ENCODE data around the gene CCDC174.

The CCDC174 gene

DNA sequence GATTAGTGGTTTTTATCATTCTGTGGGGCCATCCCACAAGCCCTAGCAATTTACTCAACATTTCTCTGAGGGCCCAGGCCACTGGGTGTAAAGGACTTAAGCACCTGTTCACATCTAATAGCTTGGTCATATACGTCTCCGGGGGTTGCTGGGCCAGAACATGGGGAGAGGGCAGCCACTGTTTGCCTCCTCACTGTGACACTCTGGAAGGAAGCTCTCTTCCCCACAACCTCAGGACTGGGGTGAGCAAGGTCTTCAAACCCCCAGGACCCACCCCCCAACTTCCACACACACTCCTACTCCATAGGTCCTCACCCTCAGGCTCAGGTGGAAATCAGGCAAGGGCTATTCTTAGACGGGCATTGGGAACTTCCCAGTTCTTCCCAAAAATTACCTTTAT lies 52.2 kb downstream of the CCDC174 start:
- no peak for DNase-seq

- no peak for DNase-seq
Measured at GRCh38 chr3:14706096-14706495, 54.5 kb downstream of the CCDC174 start.

DNA sequence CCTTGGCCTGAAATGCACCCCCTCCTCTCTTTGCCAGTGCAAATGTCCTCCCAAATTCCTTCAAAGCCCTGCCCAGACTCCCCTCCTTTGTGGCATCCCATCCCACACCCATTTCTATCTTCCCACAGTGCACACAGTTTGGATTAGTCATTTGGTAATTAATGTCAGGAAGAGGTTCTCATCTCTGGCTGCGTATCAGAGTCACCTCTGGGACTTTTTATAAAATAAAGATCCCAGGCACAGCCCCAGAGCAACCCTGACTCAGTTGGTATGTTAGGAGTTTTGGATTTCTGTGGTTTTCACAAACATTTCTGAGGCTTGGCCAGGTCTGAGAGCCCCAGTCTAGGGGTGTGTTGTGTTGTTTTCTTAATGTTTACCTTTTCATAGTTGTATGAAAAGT lies 65.0 kb downstream of the CCDC174 start:
- DNase-seq, result no peak

DNA sequence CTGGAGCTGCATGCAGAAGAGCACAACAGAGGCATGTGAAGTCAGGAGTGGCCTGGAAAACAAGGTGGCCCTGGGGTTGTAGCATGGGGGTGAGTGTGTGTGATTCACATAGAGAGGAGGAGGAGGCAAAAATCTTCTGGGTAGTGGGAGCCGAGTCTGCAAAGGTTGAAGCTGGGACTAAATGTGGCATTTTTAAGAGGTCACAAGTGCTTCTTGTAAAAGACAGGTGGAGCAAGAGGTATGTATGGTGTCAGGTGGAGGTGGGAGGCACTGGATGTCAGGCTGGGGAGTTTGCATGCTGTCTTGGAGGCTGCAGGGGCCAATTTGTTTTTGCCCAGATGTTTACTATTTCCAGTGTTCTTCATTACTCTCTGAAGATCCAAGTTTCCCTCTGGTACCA lies 65.7 kb downstream of the CCDC174 start:
- no peak for DNase-seq

- no peak for DNase-seq
Measured at GRCh38 chr3:14718539-14718938, 67.0 kb downstream of the CCDC174 start.

GRCh38 chr3:14719006-14719405 lies 67.4 kb downstream of the CCDC174 start:
- DNase-seq, result no peak

DNA sequence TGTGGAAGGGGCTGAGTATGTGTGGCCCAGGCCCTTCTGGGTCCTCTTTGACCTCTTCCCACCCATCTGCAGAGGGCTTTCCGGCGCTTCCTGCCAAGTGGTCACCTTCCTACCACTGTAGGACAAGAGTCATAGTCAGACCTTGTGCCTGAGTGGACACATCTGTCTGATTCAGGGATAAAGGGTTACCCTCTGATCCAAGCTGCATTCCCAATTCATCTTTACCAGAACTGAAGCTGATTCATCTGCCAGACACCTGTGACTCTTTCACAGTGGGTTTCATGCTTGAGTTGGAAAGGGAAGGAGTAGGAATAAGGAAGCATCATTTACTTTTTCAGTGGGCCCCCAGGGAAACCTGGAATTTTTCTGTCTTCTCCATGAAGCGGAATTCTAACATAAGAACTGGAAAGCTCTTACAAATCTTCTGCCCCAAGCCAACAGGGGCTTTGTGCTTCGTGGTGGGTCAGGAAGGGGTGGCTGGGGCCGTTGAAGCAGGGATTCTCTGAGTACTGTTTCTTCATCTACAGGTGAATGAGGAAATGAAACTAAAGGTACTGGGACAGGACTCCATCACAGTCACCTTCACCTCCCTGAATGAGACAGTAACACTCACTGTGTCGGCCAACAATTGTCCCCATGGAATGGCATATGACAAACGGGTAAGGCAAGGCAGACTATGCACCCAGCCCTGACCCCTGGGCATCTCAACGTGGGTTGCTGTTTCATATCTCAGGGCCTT lies 69.7 kb downstream of the CCDC174 start:
- DNase-seq, result no peak
